Hepatic stellate cell (primary cell): ENCODE data around the gene CPNE5.

Experiments
- DNase-seq: peaks from one replicate; pipeline ENCODE4 v3.0.0; 2011; ENCODE audit warnings: low spot score

The CPNE5 gene

DNA sequence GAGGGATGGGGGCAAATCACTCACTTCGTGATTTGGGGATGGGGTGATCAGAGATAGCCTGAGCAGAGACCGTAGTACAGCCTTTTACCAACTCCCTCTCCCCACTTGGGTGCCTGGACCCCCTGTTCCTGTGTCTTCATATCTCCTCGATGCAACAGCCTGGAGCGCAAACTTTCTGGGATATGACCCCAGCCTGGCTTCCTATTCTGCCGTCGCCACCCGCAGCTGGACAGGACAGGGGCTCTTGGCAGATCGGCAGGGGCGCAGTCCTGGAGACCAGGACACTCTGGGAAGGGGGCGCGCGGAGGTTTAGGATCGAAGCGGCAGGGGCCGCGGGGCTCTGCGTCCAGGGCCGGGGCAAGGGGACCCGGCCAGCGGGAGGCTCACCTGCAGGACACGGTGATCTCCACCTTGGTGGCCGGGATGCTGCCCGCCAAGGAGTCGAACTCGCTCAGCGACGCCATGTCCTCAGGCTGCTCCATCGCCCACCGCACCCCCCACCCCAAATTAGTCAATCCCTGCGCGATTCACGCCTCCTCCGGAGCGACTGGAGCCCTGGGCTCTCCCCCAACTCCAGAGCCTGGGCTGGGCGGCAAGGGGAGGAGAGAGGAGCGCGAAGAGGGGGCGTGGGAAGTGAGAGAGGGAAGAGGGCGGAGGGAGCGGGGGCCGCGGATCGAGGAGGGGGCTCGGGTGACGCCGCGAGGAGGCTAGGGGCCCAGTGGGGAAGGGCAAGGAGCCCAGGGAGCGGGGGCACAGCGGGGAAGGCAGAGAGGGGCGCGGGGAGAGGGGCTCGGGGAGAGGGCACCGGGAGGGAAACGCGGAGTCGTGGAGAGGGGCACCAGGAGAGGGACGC, at the start of gene CPNE5:
Gene CPNE5, minus strand, starts transcription at position 549 of the 853 bp plus-strand sequence. Its CDS starts 67 bp downstream, at position 482.
- DNase-seq: no peak

DNA sequence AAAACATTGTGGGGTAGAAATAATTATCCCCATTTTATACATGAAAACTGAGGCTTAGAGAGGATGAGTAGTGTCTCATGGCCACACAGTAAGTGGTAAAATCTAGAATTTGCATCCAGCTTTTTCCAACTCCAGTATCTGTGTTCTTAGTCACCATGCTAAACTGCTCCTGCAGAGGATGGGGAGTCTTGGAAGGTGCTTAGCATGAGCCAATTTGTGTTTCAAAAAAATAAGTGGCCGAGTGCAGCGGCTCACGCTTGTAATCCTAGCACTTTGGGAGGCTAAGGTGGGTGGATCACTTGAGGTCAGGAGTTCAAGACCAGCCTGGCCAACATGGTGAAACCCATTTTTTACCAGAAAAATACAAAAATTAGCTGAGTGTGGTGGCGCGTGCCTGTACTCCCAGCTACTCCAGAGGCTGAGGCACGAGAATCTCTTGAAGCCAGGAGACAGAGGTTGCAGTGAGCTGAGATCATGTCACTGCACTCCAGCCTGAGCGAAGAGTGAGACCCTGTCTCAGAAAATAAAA, 48.9 kb upstream of the CPNE5 start:
- DNase-seq: no peak

DNA sequence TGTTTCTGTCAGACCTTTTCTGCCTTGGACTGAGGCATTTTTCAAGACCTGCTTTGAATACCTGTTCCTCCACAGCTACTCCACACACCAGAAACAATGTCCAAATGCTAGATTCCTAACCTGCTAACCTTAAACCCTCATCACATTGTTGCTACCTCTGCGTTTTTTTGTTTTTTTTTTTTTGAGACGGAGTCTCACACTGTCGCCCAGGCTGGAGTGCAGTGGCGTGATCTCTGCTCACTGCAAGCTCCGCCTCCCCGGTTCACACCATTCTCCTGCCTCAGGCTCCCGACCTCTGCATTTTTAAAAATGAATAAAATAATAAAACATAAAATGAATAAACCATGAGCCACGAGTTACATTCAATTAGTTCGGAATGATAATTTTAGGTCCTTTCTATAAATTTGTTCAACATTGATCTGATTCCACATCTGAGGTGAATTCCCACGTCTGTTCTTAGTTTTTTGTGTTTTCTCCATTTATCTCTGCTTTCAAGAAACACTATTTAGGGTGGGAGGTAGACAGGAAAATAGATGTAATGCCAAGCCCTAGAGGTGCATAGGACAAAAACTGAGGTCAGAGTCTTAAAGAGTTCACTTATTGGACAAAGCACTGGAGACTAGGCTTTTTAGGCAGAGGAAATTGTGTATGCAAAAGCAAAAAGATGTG, 47.8 kb upstream of the CPNE5 start:
- no peak for DNase-seq

GRCh38 chr6:36885461-36886401, 46.5 kb upstream of the CPNE5 start, which contains the start of gene C6orf89:
TSS of gene C6orf89 (plus strand) at chr6:36885952. CDS start at chr6:36899445, 13,493 bp downstream.
- peak; percentile 88 for DNase-seq

GRCh38 chr6:36884610-36885009, 45.4 kb upstream of the CPNE5 start:
- DNase-seq: no peak

GRCh38 chr6:36875250-36875633, 36.0 kb upstream of the CPNE5 start:
- DNase-seq: no peak

DNA sequence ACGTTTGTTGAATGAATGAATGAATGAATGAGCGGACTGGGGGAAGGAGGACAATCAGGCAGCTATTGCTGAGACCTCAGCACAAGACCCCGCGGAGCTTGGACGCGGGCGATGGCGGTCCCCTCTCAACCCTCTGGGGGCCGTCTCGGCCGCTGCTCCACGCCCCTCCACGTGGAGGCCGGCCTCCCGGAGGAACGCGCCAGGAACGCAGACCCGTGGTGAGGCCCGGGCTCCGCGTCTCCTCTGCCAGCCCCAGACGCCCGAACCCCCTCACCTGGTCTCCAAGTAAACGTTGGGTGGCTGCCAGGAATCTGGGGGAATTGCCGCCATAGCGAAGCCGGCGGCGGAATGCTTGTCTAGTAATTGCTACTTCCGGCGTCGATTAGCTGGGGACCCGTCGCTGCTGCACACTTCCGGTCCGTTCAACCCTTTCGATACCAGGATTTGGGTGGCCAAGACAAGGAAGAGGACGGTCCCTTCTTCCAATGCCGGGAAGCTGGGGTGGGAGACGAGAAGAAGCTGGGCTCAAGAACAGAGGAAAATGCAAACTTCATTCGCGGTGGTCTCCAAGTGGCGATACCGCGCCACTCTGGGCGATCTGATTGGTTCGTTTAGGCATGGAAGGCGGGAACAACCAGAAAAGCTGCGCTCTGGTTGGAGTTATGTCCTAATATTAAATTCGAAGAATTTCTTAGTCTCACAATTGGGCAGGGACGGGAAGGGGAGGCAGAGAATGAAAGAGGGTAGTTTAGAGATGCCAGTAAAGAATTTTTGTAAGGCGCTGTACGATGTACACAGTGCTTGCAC, 35.4 kb upstream of the CPNE5 start, which contains the start of gene PPIL1:
Gene PPIL1, minus strand, starts transcription at position 361 of the 807 bp plus-strand sequence. Its CDS starts 31 bp downstream, at position 330.
- peak; percentile 95 for DNase-seq

GRCh38 chr6:36873612-36874442, 34.6 kb upstream of the CPNE5 start:
- no peak for DNase-seq

GRCh38 chr6:36873115-36873514, 33.9 kb upstream of the CPNE5 start:
- DNase-seq: no peak

DNA sequence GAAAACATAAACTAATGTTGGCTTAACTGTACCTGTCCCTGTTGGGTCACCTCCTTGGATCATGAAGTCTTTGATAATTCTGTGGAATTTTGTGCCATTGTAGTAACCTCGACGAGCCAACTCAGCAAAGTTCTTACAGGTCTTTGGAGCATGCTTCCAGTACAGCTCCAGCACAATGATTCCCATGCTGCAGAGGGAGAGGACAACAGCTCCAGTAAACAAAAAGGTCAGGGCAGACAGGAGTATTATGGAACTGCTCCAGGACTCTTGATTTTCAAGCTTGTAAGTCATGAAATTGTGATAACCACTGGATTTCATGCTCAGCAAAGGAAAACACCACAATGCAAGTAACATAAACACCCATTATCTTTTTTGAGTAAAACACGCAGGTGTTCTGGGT, 32.4 kb upstream of the CPNE5 start:
- no peak for DNase-seq

- no peak for DNase-seq
Observed at GRCh38 chr6:36867471-36868224, 28.4 kb upstream of the CPNE5 start.

DNA sequence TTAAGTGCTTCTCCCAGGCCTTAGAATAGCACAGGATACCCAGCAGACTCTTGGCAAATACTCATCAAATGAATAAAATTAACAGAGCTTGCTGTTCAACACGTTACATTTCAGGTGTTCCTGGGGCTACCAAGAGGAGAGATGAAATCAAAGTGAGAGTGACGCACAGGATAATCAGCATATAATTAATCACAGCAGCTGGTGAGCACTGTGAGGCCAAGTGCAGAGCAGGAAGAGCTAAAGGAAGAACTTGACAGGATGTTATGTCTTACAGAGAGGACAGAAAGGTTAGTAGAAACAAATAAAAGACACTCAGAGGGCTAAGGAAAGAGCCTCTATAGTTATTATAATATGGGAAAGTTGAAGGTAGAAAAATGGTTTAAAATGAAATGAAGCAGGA, 26.6 kb upstream of the CPNE5 start:
- DNase-seq: no peak

DNA sequence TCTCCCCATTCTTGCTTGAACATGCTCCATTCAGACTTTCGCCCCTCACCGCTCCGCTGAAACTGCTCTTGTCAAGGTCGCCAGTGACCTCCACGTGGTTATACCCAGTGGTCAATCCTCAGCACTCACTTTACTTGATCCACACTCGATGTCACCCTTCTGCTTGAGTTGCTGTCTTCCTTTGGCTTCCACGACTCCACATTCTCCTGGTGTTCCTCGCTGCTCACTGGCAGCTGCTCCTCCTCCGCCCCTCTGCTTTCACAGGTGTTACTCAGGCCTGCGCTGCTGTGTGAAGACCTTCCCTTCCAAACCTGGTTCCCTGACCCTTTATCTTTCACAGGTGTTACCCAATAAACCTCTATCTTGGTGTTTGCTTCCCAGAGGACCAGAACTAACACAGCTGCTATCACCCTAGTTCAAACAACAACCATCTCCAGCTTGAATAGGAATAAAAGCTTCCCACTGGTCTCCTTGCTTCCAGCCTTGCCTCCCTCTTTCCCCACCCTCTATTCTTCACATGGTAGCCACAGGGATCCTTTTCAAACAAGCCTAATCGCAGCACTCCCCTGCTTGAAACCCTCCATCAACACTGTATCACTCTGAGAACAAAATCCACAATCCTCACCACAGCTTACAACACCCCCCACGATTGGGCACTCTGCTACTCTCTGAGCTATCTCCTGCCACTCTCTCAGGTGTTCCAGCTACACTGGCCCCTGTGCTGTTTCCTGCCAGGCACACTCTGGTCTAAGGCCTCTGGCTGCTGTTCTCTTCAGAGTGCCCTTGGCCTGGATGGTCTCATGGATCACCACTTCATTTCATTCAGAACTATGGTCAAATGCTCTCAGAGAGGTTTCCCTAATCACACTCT, 24.7 kb upstream of the CPNE5 start:
- no peak for DNase-seq

GRCh38 chr6:36862848-36863382, 23.7 kb upstream of the CPNE5 start:
- no peak for DNase-seq

- DNase-seq: no peak
Observed at GRCh38 chr6:36862164-36862847, 23.1 kb upstream of the CPNE5 start.

DNA sequence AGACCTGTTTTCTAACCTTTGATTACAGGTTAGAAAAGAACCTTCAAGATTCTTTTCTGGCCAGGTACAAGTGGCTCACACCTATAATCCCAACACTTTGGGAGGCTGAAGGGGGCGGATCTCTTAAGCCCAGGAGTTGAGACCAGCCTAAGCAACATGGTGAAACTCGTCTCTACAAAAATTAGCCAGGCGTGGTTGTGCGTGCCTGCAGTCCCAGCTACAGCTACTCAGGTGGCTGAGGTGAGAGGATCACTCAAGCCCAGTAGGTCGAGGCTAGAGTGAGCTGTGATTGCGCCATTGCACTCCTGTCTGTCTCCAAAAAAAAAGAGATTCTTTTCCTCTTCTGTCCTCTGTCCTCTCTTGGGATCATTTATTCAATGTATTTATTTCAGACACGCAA, 20.9 kb upstream of the CPNE5 start:
- DNase-seq: no peak

GRCh38 chr6:36858407-36858981, 19.2 kb upstream of the CPNE5 start:
- no peak for DNase-seq
